Measurements from ENCODE around the gene COL5A1.

DNA sequence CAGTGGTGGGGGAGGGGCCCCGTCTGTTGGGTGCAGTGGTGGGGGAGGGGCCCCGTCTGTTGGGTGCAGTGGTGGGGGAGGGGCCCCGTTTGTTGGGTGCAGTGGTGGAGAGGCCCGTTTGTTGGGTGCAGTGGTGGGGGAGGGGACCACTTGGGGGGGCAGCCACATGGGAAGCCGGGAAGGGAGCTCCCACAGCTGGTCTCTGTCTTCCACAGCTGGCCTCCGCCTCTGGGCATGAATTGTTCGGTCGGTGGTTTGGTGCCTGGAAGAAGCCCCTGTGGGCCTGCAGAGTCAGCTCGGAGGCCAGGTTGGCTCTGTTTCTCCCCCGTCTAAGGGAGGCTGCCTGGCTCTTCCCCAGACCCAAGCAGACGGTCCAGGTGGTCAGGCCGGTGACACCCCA is 69.3 kb downstream of the COL5A1 start:
- TF ChIP-seq, protein P1, sequence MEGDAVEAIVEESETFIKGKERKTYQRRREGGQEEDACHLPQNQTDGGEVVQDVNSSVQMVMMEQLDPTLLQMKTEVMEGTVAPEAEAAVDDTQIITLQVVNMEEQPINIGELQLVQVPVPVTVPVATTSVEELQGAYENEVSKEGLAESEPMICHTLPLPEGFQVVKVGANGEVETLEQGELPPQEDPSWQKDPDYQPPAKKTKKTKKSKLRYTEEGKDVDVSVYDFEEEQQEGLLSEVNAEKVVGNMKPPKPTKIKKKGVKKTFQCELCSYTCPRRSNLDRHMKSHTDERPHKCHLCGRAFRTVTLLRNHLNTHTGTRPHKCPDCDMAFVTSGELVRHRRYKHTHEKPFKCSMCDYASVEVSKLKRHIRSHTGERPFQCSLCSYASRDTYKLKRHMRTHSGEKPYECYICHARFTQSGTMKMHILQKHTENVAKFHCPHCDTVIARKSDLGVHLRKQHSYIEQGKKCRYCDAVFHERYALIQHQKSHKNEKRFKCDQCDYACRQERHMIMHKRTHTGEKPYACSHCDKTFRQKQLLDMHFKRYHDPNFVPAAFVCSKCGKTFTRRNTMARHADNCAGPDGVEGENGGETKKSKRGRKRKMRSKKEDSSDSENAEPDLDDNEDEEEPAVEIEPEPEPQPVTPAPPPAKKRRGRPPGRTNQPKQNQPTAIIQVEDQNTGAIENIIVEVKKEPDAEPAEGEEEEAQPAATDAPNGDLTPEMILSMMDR (IDR thresholded peaks at IDR 0.05; ENCODE audit: low read length), result no peak
- no peak for TF ChIP-seq EZH2 (IDR thresholded peaks at IDR 0.05; ENCODE audit: borderline replicate concordance, low read length)

All from OCI-LY1 (cell line).